Measurements from ENCODE around the gene EXOC2. TPM values are rescaled to one million over a fixed set of nuclear protein-coding genes. Genes with fewer than 3 reads are reported as not detected.

EXOC2 gene
- total and polyA plus RNA-seq, 2 of the 13 experiments (the other 11 are each of a cell fraction or from before 2014, with no cell fraction given), result 12.6 to 22.9 TPM

DNA sequence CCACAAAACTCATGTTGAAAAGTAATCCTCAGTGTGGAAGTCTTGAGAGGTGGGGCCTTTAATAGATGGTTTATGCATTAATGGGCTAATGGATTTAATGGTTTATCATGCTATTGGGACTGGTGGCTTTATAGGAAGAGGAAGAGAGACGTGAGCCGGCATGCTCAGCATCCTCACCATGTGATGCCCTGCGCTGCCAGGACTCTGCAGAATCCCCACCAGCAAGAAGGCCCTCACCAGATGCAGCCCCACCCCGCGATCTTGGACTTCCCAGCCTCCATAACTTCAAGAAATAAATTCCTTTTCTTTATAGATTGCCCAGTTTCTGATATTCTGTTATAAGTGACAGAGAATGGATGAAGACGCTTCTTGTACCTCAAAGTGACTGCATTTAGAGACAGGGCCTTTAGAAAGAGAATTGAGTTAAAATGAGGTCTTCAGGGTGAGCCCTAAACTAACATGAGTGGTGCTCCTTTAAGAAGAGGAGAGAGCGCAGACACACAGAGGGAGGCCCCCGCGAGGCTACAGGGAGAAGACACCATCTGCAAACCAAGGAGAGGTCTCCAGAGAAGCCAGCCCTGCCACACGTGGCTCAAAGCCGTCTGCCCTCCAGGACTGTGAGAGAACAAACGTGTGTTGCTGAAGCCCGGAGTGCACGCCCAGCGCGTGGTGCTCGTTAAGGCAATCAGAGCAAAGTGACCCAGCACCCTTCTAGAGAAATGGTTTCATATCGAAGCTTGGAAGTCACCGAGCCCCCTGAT lies 244.5 kb downstream of the EXOC2 start (continued):
- TF ChIP-seq, protein P1, sequence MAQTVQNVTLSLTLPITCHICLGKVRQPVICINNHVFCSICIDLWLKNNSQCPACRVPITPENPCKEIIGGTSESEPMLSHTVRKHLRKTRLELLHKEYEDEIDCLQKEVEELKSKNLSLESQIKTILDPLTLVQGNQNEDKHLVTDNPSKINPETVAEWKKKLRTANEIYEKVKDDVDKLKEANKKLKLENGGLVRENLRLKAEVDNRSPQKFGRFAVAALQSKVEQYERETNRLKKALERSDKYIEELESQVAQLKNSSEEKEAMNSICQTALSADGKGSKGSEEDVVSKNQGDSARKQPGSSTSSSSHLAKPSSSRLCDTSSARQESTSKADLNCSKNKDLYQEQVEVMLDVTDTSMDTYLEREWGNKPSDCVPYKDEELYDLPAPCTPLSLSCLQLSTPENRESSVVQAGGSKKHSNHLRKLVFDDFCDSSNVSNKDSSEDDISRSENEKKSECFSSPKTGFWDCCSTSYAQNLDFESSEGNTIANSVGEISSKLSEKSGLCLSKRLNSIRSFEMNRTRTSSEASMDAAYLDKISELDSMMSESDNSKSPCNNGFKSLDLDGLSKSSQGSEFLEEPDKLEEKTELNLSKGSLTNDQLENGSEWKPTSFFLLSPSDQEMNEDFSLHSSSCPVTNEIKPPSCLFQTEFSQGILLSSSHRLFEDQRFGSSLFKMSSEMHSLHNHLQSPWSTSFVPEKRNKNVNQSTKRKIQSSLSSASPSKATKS (CRISPR knock-in tag; IDR thresholded peaks at IDR 0.05), result no peak
- TF ChIP-seq EEA1 (CRISPR knock-in tag; IDR thresholded peaks at IDR 0.05; ENCODE audit: borderline replicate concordance) (no peak), ZNF749 (CRISPR knock-in tag; IDR thresholded peaks at IDR 0.05; ENCODE audit: borderline replicate concordance) (no peak), GMEB2 (CRISPR knock-in tag; IDR thresholded peaks at IDR 0.05; ENCODE audit: low read depth) (no peak)

- Histone ChIP-seq H3K79me2 (ENCODE audit: insufficient read depth, low read length) (no peaks in the 10 kb centered on the region), H3K27me3 (ENCODE audit: control insufficient read depth in 1 of 2, insufficient read depth in 2 of 2, low read length in 2 of 2) (peaks cover 9 to 67% of the 10 kb centered on the region in 2 experiments; a peak in 4 of 5 replicates), H4K20me1 (ENCODE audit: insufficient read depth, low read length) (no peaks in the 10 kb centered on the region), H3K4me1 (ENCODE audit: insufficient read depth, low read length) (no peaks in the 10 kb centered on the region), H3K9me3 (ENCODE audit: low read length) (no peaks in the 10 kb centered on the region), H3K4me3 (replicated peaks in 1 of 3; ENCODE audit: insufficient read depth in 1 of 3, low read depth in 2 of 3, low read length in 3 of 3) (no peak overlapping the region), H2AFZ (ENCODE audit: low read length) (no peak overlapping the region), H3K27ac (ENCODE audit: extremely low read length, insufficient read depth, low read length) (no peak overlapping the region), H3K4me2 (ENCODE audit: low read depth, low read length) (no peak overlapping the region), H3K9ac (ENCODE audit: insufficient read depth, low read depth, low read length) (no peak overlapping the region), H3K36me3 (replicated peaks in 1 of 2; ENCODE audit: control insufficient read depth in 1 of 2, insufficient read depth in 2 of 2, low read length in 2 of 2) (no peaks in the 10 kb centered on the region)
- intact Hi-C loops (cut with micrococcal nuclease; ENCODE audit: unreplicated experiment) (no loop called here), in situ Hi-C loops (cut with HindIII; ENCODE audit: extremely low pct_ligation_motif_present, low pct_unique_long_range_greater_than_20kb) (no loop called here)
- ChIA-PET POLR2A (no interaction called here), CTCF (ENCODE audit: low intra/inter-chr PET ratio, low total read pairs) (no interaction called here)
- no TSS peak for BruUV-seq (replicated peaks)
- WGBS (ENCODE audit: low lambda C conversion rate), result 48% methylated on average over 19 of the region's 29 CpGs
- FAIRE-seq, result no peak
- DNase-seq (ENCODE audit: low spot score), result no peak
- no peak for ATAC-seq
- TF ChIP-seq MYPOP (CRISPR knock-in tag; IDR thresholded peaks at IDR 0.05) (no peak), PHF21A (CRISPR knock-in tag; IDR thresholded peaks at IDR 0.05) (no peak), YEATS2 (CRISPR knock-in tag; IDR thresholded peaks at IDR 0.05; ENCODE audit: borderline replicate concordance) (no peak), SMYD3 (CRISPR knock-in tag; IDR thresholded peaks at IDR 0.05) (no peak), ZBTB42 (CRISPR knock-in tag; IDR thresholded peaks at IDR 0.05) (no peak), SRSF4 (IDR thresholded peaks at IDR 0.05; ENCODE audit: low read depth, low read length, poor library complexity, severe bottlenecking) (no peak), CERS6 (CRISPR knock-in tag; IDR thresholded peaks at IDR 0.05) (no peak)
- TF ChIP-seq, protein P1 (CRISPR knock-in tag; IDR thresholded peaks at IDR 0.05), result no peak
These were observed 245.4 kb downstream of the EXOC2 start for GRCh38 chr6:447381-448165.

All from HepG2 (cell line).